Measurements from ENCODE around the gene ARSA. TPM values are rescaled to one million over a fixed set of nuclear protein-coding genes. Genes with fewer than 3 reads are reported as not detected.
"Not testable (repeated sequence)": the region's sequence is repeated elsewhere in the genome, so short reads cannot be mapped to it uniquely, and the experiment has no call there.

ARSA gene
- total RNA-seq, 1 experiment from 2014 or later: 40.2 TPM

- peaks cover 22% of the 10 kb centered on the region for H3K36me3 Mint-ChIP-seq (ENCODE audit: insufficient read depth, unreplicated experiment)
- H3K4me1 Mint-ChIP-seq (ENCODE audit: low read depth, unreplicated experiment): peaks cover 34% of the 10 kb centered on the region
- H3K27ac Mint-ChIP-seq (ENCODE audit: unreplicated experiment): peak overlapping the region; percentile 87
- no peak for TF ChIP-seq CTCF (IDR thresholded peaks at IDR 0.05; ENCODE audit: unreplicated experiment)
- CTCF ChIA-PET: interaction anchor here (0.5 to 2.9 kb wide), 18 partner anchors 21 to 324 kb away, joined by 3 to 30 read pairs (median 4); partner anchors contain the start of genes LMF2, MAPK8IP2, NCAPH2 and SCO2
- peaks cover 9% of the 10 kb centered on the region for H3K27me3 Mint-ChIP-seq (ENCODE audit: unreplicated experiment)
- H3K4me3 Mint-ChIP-seq (ENCODE audit: low read depth, unreplicated experiment): peak overlapping the region; percentile 59
- no TSS peak for BruUV-seq (replicated peaks)
- no peaks in the 10 kb centered on the region for H3K9me3 Mint-ChIP-seq (ENCODE audit: low read depth, unreplicated experiment)
- peak; percentile 24 for DNase-seq
- intact Hi-C loops (cut with micrococcal nuclease; ENCODE audit: unreplicated experiment): loop anchor here (2.0 to 5.0 kb wide), 3 partner anchors 38 to 90 kb away; partner anchors contain the start of genes CHKB and TYMP
Observed at GRCh38 chr22:50620593-50621355, 7.2 kb downstream of the ARSA start.

GRCh38 chr22:50614296-50614695, 13.7 kb downstream of the ARSA start:
- BruUV-seq (replicated peaks); intact Hi-C loops (cut with micrococcal nuclease; ENCODE audit: unreplicated experiment); H3K4me3 Mint-ChIP-seq (ENCODE audit: low read depth, unreplicated experiment); H3K27ac Mint-ChIP-seq (ENCODE audit: unreplicated experiment); CTCF ChIA-PET; H3K36me3 Mint-ChIP-seq (ENCODE audit: insufficient read depth, unreplicated experiment); H3K9me3 Mint-ChIP-seq (ENCODE audit: low read depth, unreplicated experiment); DNase-seq: not testable (repeated sequence)
- Mint-ChIP-seq H3K27me3 (ENCODE audit: unreplicated experiment) (peaks cover 25% of the 10 kb centered on the region), H3K4me1 (ENCODE audit: low read depth, unreplicated experiment) (peaks cover 12% of the 10 kb centered on the region)

- H3K27me3 Mint-ChIP-seq (ENCODE audit: unreplicated experiment): peaks cover 31% of the 10 kb centered on the region
- intact Hi-C loops (cut with micrococcal nuclease; ENCODE audit: unreplicated experiment): no loop called here
- no TSS peak for BruUV-seq (replicated peaks)
- H3K4me3 Mint-ChIP-seq (ENCODE audit: low read depth, unreplicated experiment): peak overlapping the region; percentile 24
- TF ChIP-seq CTCF (IDR thresholded peaks at IDR 0.05; ENCODE audit: unreplicated experiment): no peak
- peaks cover 11% of the 10 kb centered on the region for H3K4me1 Mint-ChIP-seq (ENCODE audit: low read depth, unreplicated experiment)
- DNase-seq: peak; percentile 61
- CTCF ChIA-PET: interaction anchor here (1.4 kb wide), 1 partner anchor 88 kb away, joined by 7 read pairs; the partner anchor contains the start of gene SCO2
- no peaks in the 10 kb centered on the region for H3K9me3 Mint-ChIP-seq (ENCODE audit: low read depth, unreplicated experiment)
- H3K36me3 Mint-ChIP-seq (ENCODE audit: insufficient read depth, unreplicated experiment): no peaks in the 10 kb centered on the region
- no peak overlapping the region for H3K27ac Mint-ChIP-seq (ENCODE audit: unreplicated experiment)
Observed at GRCh38 chr22:50613291-50613981, 14.5 kb downstream of the ARSA start.

GRCh38 chr22:50612528-50613221, 15.3 kb downstream of the ARSA start:
- BruUV-seq (replicated peaks): no TSS peak
- Mint-ChIP-seq H3K27ac (ENCODE audit: unreplicated experiment) (no peak overlapping the region), H3K4me3 (ENCODE audit: low read depth, unreplicated experiment) (no peak overlapping the region), H3K27me3 (ENCODE audit: unreplicated experiment) (peaks cover 39% of the 10 kb centered on the region), H3K36me3 (ENCODE audit: insufficient read depth, unreplicated experiment) (no peaks in the 10 kb centered on the region), H3K9me3 (ENCODE audit: low read depth, unreplicated experiment) (no peaks in the 10 kb centered on the region), H3K4me1 (ENCODE audit: low read depth, unreplicated experiment) (peaks cover 11% of the 10 kb centered on the region)
- CTCF ChIA-PET: interaction anchor here (0.6 to 1.4 kb wide), 2 partner anchors 81 to 87 kb away, joined by 3 to 7 read pairs; partner anchors contain the start of gene SCO2
- TF ChIP-seq CTCF (IDR thresholded peaks at IDR 0.05; ENCODE audit: unreplicated experiment): no peak
- no peak for DNase-seq
- intact Hi-C loops (cut with micrococcal nuclease; ENCODE audit: unreplicated experiment): no loop called here
